Fibroblast of skin of left quadriceps (primary cell): ENCODE results near the gene LGMN.
"Not testable (repeated sequence)": the region's sequence is repeated elsewhere in the genome, so short reads cannot be mapped to it uniquely, and the experiment has no call there.

Experiments used
- DNase-seq, 2 experiments: peaks; one replicate each; pipeline ENCODE4 v3.0.0-alpha.2; 2013; ENCODE audit warnings: low read depth in 2 of 2

The LGMN gene

DNA sequence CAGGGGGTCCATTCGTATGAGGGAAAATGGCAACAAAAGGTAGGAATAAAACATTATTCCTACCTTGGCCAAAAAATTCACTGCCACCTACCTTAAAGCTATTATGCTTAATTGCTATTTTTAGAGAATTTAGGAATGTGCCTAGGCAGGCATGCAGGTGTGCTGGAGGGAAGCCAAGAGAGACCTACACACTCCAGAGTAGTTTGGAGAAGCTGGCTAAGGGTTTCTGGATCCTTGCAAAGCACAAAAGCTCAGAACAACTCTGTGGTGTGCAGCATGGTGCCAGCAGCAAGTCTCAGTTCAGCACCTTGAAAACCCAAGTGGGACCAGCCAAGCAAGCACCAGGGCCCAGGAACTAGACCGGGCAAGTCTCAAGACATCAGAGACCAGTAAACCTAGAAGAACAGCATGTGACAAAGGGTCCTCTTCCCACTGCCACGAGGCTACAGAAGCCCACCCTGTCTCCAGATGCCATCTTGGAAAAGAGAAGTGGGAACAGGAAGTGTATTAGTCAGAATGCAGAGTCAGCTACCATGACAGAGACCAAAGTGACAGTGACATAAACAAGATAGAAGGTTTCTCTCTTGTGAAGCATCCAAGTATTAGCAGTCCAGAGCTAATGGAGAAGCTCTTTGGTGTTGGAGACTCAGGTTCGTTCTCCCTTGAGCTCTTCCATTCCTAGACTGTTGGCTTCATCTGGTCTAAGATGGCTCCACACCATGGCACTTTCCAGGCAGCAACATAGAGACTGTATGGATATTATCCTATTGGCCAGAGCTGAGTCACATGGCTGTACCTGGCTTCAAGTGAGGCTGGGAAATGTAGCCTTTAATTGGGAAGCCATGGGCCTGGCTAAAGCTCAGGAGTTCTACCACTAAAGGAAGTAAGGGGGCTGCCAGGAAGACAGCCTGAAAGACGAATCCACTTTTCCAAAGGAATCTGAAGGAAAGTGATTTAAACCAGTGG is 15.5 kb upstream of the LGMN start:
- DNase-seq: not testable (repeated sequence)

DNA sequence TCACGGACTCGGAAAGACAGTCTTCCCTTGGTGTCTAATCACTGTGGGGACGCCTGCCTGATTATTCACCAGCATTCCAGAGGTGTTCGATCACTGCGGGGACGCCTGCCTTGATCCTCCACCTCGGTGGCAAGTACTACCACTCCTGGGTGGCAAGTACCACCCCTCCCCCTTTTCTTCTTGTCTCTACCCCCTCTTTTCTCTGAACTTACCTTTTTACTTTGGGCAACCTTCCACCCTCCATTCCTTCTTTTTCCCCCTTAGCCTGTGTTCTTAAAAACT is 12.0 kb upstream of the LGMN start:
- DNase-seq: no peak

DNA sequence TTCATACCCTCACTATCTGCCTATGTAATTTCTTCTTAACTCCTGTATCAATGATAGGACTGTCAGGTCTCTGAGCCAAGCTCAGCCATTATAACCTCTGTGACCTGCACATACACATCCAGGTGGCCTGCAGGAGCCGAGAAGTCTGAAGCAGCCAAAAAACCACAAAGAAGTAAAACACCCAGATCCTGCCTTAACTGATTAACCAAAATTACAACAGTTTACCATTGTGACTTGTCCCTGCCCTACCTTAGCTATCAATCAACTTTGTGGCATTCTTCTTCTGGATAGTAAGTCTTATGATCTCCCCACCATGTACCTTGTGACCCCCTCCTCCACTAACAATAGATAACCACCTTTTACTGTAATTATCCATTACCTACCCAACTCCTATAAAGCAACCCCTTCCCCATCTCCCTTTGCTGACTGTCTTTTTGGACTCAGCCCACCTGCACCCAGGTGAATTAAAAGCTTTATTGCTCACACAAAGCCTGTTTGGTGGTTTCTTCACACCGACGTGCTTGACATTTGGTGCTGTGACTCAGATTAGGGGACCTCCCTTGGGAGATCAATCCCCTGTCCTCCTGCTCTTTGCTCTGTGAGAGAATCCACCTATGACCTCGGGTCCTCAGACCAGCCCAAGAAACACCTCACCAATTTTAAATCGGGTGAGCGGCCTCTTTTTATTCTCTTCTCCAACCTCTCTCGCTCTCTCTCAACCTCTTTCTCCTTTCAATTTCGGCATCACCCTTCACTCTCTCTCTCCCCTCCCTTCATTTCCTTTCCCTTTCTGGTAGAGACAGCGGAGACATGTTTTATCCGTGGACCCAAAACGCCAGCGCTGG is 11.5 kb upstream of the LGMN start:
- no peak for DNase-seq

DNA sequence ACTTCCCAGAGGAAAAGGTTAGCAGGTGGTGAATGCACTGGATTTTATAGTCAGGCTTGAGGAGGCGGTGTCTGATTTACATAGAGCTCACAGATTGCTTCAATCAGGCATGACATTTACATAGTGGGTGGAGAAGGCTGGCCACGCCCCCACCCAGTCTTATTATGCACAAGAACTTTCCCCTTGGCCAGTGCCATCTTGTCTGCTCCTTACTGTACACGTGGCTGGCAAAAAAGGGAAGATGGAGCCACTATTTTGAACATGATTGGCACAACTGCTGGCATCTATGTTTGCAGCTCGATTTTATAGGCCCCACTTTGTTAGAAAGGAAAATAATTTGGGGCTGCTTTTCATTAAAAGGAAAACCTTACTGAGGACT is 10.9 kb upstream of the LGMN start:
- DNase-seq: no peak

DNA sequence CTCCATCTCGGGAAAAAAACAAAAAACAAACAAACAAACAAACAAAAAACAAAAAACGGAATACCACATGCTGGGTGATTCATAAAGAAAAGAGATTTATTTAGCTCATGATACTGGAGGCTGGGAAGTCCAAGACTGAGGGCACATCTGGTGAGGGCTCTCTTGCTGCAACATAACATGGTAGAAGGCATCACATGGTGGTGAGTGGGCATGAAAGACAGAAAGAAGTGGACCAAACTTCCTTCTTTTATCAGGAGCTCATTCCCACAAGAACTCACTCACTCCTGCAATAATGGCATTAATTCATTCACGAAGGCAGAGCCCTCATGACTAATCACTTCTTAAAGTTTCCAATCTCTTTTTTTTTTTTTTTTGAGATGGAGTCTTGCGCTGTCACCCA is 8.0 kb upstream of the LGMN start:
- DNase-seq: no peak

DNA sequence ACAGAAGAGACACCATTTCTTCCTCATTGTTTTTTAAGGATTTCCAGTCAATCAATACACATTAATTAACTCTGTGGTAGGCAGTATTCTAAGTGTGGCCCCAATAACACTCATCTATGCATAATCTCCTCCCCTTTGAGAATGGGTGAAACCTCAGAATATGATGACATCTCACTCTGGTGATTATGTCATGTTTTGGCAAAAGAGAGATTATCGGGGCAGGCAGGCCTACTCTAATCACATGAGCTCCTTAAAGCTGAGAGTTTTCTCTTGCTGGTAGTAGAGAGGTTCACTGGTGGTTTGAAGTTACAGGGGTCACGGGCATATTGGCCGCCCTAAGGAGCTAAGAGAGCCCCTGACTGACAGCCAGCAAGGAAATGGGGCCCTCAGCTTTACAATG is 7.1 kb upstream of the LGMN start:
- DNase-seq: no peak

DNA sequence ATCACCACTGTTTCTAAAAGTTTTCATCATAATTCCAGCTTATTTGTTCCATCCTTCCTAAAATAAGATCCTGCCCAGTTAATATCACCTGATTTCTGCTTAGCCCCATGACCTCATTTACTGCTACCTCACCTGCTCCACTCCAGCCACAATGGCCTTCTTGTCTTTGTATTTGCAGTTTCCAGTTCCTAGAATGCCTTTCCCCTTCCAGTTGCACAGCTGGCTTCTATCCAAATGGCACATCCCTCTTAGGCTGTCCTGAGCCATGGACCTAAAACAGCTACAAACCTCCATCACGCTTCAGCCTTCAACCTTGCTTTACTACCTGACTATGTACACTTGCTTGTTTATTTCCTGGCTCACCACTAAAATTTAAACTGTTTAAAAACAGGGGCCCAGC is 6.5 kb upstream of the LGMN start:
- DNase-seq: no peak

DNA sequence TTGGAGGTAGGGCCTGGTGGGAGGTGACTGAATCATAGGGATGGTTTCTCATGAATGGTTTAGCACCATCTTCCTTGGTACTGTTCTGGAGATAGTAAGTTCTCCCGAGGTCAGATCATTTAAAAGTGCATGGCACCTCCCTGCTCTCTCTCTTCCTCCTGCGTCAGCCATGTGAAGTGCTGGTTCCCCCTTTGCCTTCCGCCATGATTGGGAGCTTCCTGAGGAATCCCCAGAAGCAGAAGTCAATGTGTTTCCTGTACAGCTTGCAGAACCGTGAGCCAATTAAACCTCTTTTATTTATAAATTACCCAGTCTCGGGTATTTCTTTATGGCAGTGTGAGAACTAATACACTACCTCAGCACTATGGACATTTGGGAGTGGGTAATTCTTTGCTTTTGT is 4.8 kb upstream of the LGMN start:
- no peak for DNase-seq

DNA sequence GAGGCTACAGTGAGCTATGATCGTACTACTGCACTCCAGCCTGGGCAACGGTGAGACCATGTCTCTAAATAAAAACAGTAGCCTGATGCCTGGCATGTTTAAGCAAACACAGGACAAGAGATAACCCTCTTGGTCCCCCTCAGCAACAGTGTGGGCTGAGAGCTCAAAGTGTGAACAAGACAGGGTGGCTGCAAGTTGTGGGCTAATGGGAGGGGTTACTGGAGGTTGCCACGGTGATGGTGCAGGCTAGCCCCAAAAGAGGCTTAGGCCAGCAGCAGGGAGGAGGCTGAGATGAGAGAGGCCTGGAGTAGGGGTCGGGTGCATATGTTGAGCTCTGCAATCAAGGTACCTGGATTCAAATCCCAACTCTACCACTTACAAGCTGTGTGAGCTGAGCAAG is 3.4 kb upstream of the LGMN start:
- no peak for DNase-seq

DNA sequence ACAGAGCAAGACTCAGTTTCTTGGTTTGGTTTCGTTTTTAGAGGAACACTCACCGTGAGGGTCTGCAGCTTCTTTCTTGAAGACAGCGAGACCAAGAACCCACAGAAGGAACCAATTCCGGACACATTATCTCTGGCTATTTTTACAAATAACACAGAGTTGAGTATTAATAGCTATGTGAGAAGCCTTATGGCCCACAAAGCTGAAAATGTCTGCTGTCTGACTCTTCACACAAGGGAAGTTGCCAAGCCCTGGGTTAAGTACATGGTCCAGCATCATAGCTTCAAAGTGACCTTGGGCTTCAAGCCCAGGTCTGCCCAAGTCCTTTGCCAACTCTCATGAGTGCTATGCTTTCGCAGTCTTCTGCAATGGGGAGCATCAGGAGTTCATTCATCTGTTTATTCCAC is 2.6 kb upstream of the LGMN start:
- no peak for DNase-seq

DNA sequence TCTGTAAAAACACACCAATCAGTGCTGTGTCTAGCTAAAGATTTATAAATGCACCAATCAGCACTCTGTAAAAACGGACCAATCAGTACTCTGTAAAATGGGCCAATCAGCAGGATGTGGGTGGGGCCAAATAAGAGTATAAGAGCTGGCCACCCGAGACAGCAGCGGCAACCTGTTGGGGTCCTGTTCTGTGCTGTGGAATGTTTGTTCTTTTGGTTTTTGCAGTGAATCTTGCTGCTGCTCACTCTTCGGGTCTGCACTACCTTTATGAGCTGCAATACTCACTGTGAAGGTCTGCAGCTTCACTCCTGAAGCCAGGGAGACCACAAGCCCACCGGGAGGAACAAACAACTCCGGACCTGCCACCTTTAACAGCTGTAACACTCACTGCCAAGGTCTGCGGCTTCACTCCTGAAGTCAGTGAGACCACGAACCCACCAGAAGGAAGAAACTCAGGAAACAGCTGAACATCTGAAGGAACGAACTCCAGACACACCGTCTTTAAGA is 1.8 kb upstream of the LGMN start:
- not testable (repeated sequence) for DNase-seq

DNA sequence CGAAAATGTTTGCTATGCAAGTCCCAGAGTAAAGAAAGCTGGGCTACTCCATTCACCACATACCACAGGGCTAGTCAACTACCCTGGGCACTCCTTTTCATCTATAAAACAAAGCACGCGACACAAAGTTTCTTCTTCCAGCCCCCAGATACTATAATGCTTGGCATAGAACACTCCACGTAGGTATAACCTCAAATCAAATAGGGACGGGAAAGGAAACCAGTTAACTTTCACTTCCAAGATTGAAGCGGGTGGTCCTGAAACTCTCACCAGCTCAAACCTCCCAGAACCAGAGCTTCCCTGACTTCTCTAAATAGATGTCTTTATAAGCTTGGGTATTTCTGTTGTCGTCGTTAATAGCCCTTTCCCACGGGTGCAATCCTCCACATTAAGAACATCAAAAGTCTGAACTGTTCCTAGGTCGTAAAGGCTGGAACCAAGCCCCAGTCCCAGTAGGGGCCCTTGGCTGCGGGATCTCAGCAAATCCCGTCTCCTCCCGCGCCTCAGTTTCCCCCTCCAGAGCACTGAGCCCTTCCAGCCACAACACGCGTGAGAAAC is 647 bp downstream of the LGMN start:
- DNase-seq: no peak

DNA sequence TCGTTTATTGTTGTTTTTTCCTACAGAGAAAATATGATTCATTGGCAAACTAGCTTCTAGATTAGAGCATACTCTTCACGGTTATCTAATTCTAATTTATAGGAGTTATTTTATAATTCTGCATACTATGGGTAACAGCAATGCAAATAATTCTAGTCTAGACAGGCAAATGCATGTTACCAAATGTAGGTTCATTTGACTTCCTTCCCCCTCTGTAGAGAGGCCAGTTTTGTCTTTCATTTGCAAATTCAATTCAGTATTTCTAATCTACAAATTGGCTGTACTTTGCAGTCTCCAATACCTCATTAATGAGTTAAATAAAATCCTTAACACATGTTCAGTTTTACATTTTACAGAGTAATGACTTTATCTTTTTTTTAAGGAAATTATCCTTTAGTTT is 4.2 kb downstream of the LGMN start:
- no peak for DNase-seq

DNA sequence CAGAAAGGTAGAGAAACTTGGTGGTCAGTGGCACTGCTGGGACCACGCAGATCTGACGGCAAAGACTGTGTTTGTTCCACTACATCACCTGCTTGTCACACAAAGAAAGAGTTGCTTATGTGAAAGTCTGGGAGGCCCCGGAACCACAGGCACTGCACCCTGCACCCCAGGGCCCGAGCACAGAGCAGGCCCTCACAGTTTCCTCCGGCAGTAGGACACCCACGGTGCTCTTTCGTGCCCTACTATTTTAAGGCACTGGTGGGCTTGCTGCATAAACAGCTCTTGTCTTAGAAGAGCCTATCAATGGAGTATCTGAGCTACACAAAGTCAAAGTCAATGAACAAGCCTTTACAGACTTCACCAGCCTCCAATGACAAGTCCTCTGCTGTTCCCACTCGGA is 8.0 kb downstream of the LGMN start:
- DNase-seq: no peak

DNA sequence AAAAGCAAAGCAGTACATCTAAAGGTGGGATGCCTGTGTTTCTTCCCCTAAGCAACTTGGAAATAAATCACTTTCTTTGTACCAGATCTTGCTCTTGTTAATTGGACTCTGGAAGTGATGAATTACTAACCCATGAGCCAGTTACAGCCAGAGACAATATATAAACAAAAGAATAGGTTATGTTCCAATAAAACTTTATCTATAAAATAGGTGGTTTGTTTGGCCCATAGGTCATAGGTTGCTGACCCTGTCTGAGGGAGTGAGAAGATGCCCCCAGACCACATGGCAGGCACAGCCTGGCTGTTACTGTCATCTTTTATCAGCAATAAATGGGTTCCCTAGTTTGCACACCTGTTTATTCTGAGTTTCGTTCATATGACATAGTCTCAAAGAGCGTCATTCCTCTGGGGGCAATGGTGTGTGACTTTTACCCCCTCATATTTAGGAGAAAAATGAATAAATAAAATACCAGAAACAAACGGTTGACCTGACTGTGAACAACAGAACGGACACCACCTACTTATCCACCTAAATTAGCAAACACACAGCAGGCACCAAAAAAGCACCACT is 10.7 kb downstream of the LGMN start:
- no peak for DNase-seq

DNA sequence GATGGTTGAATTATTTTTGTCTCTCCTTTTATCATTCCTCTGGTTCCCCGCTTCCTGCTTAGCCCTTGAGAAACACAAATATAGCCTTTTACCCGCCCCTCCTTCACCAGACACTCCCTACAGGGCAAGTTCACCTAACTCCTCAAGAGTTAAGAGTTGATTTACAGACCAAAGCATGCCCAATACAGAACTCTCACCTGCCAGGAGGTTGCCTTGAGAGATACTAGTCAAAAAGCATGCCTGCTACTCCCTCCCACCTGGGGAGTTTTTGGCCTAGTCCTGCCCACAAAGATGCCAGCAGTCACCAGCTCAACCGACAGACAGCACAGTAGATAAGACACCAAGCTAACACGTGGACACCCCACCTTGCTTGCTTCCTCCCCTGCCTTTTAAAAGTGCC is 11.2 kb downstream of the LGMN start:
- DNase-seq: no peak

DNA sequence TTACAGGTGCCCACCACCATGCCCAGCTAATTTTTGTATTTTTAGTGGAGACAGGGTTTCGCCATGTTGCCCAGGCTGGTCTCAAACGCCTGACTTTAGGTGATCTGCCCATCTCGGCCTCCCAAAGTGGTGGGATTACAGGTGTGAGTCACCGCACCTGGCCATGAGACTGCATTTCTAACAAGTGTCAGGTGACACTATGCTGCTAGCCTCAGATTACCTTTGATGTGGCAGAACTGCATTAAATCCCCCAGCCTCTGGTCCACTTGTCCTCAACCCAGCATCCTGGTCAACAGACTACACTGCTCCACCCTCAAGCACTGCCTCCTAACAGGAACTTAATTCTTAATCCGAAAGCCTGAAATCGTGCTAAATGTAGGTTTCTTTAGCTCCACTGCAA is 13.1 kb downstream of the LGMN start:
- no peak for DNase-seq

DNA sequence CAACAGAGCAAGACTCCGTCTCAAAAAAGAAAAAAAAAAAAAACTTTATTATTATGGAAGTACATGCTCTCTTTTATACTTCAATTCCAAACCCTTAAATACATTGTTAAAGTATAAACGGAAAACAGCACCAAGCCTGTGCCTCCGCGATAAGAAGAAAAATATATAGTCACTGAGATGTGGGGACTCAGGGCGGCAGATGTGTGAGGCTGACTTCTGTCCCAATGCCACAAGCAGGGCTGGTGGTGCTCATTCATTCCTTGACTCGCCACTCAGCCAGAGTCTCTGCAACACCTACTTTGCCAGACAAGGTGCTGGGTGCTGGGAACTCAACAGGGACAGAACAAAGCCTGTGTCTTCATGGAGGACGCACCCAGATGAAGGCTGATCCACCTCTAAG is 13.8 kb downstream of the LGMN start:
- DNase-seq: no peak

DNA sequence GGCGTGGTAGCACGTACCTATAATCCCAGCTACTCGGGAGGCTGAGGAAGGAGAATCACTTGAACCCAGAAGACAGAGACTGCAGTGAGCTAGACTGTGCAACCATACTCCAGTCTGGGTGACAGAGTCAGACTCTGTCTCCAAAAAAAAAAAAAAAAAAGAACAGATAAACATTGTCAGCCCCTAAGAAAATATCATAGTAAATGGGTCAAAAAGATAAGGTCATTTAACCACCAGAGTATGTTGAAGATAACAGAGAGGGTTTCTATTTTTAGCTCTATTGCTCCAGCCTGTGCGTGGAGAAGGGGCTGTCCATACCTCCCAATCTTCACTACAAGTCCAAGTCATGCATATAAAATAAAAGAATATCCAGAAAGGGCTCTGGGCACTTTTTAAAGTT is 15.4 kb downstream of the LGMN start:
- no peak for DNase-seq

DNA sequence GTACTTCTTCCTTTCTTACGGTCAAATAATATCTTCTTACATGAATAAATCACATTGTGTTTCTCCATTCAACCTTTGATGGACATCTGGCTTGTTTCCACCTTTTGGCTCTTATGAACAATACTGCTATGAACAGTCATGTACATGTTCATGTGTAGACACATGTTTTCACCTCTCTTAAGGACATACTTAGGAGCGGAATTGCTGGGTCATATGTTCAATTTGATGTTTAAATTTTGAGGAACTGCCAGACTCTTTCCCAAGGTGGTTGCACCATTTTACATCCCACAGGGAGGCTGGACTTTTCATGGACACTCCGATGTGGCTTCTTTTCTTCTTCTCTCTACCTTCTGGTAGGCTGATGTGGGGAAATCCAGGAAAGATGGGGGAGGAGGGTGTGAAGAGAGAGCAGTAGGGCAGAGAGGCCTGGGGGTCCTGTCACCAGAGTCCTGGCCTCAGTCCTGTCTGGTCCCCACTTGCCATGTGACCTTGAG is 16.8 kb downstream of the LGMN start:
- no peak for DNase-seq

DNA sequence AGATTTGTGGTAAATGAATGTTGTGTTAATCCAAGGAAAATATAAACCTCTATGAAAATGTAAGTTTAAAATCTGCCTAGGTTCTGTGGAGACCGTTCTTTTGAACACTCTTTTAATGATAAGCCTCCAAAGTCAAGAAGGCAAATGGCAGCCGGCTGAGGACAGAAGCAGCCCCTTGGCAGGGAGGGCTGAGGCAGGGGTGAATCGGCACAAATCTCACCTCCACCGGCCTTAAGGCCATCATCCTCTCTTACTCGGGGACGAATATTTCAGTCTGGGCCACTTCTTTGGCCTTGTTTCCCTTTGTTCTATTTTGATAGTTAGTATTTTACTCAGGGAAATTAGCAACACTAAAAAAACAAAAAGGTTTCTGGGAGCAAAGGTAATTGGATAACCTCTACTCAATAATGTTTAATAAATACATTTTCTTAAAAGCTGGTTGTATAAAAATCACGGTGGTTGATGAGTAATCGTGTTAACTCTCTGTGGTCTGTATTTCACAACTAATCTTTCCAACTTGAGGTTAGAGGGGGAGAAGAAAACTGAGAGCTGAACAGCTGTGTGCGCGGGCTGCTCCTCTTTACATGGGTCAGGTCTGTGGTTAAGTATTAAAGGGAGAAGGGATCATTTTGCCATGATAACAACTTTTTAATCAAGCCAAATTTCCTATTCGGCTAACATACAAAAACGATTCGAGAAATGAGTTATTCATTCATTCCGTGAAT is 18.6 kb downstream of the LGMN start:
- DNase-seq: peak; percentile 78 to 79
